ENCODE measurements around the gene OR1A1.
"Not testable (repeated sequence)": the region's sequence is repeated elsewhere in the genome, so short reads cannot be mapped to it uniquely, and the experiment has no call there.

Gene OR1A1

GRCh38 chr17:3221850-3222249 is 14.4 kb downstream of the OR1A1 start:
- H3K27me3 ChIP-seq (ENCODE audit: insufficient read depth, low read length, poor library complexity): no peaks in the 10 kb centered on the region
- H4K20me1 ChIP-seq (ENCODE audit: insufficient read depth, low read length): no peaks in the 10 kb centered on the region
- H3K36me3 ChIP-seq (ENCODE audit: insufficient read depth, low read length): no peaks in the 10 kb centered on the region
- H3K9me3 ChIP-seq (ENCODE audit: insufficient read depth, low read length, severe bottlenecking): no peaks in the 10 kb centered on the region
- no peak overlapping the region for H3K9ac ChIP-seq (ENCODE audit: low read depth, low read length)
- H3K4me2 ChIP-seq (ENCODE audit: insufficient read depth, low read length): no peak overlapping the region
- H2AFZ ChIP-seq (ENCODE audit: low read depth, low read length): no peak overlapping the region
- ATAC-seq (ENCODE audit: insufficient read depth, low read depth) (no peak), DNase-seq (no peak)
- H3K27ac ChIP-seq (ENCODE audit: low read length): no peak overlapping the region
- no peaks in the 10 kb centered on the region for H3K4me1 ChIP-seq (ENCODE audit: insufficient read depth, low read length)
- TF ChIP-seq CTCF (IDR thresholded peaks at IDR 0.05; ENCODE audit: borderline replicate concordance, extremely low read depth, low read length, poor library complexity, severe bottlenecking) (no peak), EZH2 (IDR thresholded peaks at IDR 0.05; ENCODE audit: borderline replicate concordance, low read depth, low read length, severe bottlenecking) (no peak)
- no peaks in the 10 kb centered on the region for H3K79me2 ChIP-seq (ENCODE audit: insufficient read depth, low read length)
- H3K4me3 ChIP-seq (ENCODE audit: low read depth in 1 of 2, low read length in 2 of 2): no peak overlapping the region

GRCh38 chr17:3222505-3222904 is 15.0 kb downstream of the OR1A1 start:
- no peak overlapping the region for H3K4me2 ChIP-seq (ENCODE audit: insufficient read depth, low read length)
- DNase-seq: no peak

GRCh38 chr17:3224721-3225352 is 17.4 kb downstream of the OR1A1 start:
- DNase-seq; H2AFZ ChIP-seq (ENCODE audit: low read depth, low read length); H3K4me1 ChIP-seq (ENCODE audit: insufficient read depth, low read length); H4K20me1 ChIP-seq (ENCODE audit: insufficient read depth, low read length); H3K9ac ChIP-seq (ENCODE audit: low read depth, low read length); H3K9me3 ChIP-seq (ENCODE audit: insufficient read depth, low read length, severe bottlenecking); H3K79me2 ChIP-seq (ENCODE audit: insufficient read depth, low read length); H3K4me3 ChIP-seq (ENCODE audit: low read depth in 1 of 2, low read length in 2 of 2); ATAC-seq (ENCODE audit: insufficient read depth, low read depth); H3K27ac ChIP-seq (ENCODE audit: low read length); H3K4me2 ChIP-seq (ENCODE audit: insufficient read depth, low read length); H3K27me3 ChIP-seq (ENCODE audit: insufficient read depth, low read length, poor library complexity); H3K36me3 ChIP-seq (ENCODE audit: insufficient read depth, low read length): not testable (repeated sequence)

More at GRCh38 chr17:3222505-3222904, 15.0 kb downstream of the OR1A1 start:
- Histone ChIP-seq H3K27ac (ENCODE audit: low read length) (no peak overlapping the region), H2AFZ (ENCODE audit: low read depth, low read length) (no peak overlapping the region), H3K9me3 (ENCODE audit: insufficient read depth, low read length, severe bottlenecking) (no peaks in the 10 kb centered on the region), H3K9ac (ENCODE audit: low read depth, low read length) (no peak overlapping the region), H3K4me3 (ENCODE audit: low read depth in 1 of 2, low read length in 2 of 2) (no peak overlapping the region), H3K36me3 (ENCODE audit: insufficient read depth, low read length) (no peaks in the 10 kb centered on the region), H4K20me1 (ENCODE audit: insufficient read depth, low read length) (no peaks in the 10 kb centered on the region), H3K79me2 (ENCODE audit: insufficient read depth, low read length) (no peaks in the 10 kb centered on the region), H3K4me1 (ENCODE audit: insufficient read depth, low read length) (no peaks in the 10 kb centered on the region), H3K27me3 (ENCODE audit: insufficient read depth, low read length, poor library complexity) (no peaks in the 10 kb centered on the region)
- no peak for TF ChIP-seq CTCF (IDR thresholded peaks at IDR 0.05; ENCODE audit: borderline replicate concordance, extremely low read depth, low read length, poor library complexity, severe bottlenecking)
- no peak for TF ChIP-seq EZH2 (IDR thresholded peaks at IDR 0.05; ENCODE audit: borderline replicate concordance, low read depth, low read length, severe bottlenecking)
- ATAC-seq (ENCODE audit: insufficient read depth, low read depth): no peak

- H3K4me2 ChIP-seq (ENCODE audit: insufficient read depth, low read length); H3K27ac ChIP-seq (ENCODE audit: low read length); H3K9ac ChIP-seq (ENCODE audit: low read depth, low read length); DNase-seq; H3K27me3 ChIP-seq (ENCODE audit: insufficient read depth, low read length, poor library complexity); H4K20me1 ChIP-seq (ENCODE audit: insufficient read depth, low read length); H2AFZ ChIP-seq (ENCODE audit: low read depth, low read length); H3K4me1 ChIP-seq (ENCODE audit: insufficient read depth, low read length); H3K79me2 ChIP-seq (ENCODE audit: insufficient read depth, low read length); H3K9me3 ChIP-seq (ENCODE audit: insufficient read depth, low read length, severe bottlenecking); ATAC-seq (ENCODE audit: insufficient read depth, low read depth); H3K4me3 ChIP-seq (ENCODE audit: low read depth in 1 of 2, low read length in 2 of 2); H3K36me3 ChIP-seq (ENCODE audit: insufficient read depth, low read length): not testable (repeated sequence)
Measured at GRCh38 chr17:3232300-3232699, 24.8 kb downstream of the OR1A1 start.

- not testable (repeated sequence) for H3K9ac ChIP-seq (ENCODE audit: low read depth, low read length); H3K79me2 ChIP-seq (ENCODE audit: insufficient read depth, low read length); H3K4me2 ChIP-seq (ENCODE audit: insufficient read depth, low read length); ATAC-seq (ENCODE audit: insufficient read depth, low read depth); H3K9me3 ChIP-seq (ENCODE audit: insufficient read depth, low read length, severe bottlenecking); H3K4me1 ChIP-seq (ENCODE audit: insufficient read depth, low read length); H4K20me1 ChIP-seq (ENCODE audit: insufficient read depth, low read length); DNase-seq; H2AFZ ChIP-seq (ENCODE audit: low read depth, low read length); H3K36me3 ChIP-seq (ENCODE audit: insufficient read depth, low read length); H3K27ac ChIP-seq (ENCODE audit: low read length); H3K27me3 ChIP-seq (ENCODE audit: insufficient read depth, low read length, poor library complexity); H3K4me3 ChIP-seq (ENCODE audit: low read depth in 1 of 2, low read length in 2 of 2)
Measured at GRCh38 chr17:3238685-3239084, 31.2 kb downstream of the OR1A1 start.

- not testable (repeated sequence) for H3K36me3 ChIP-seq (ENCODE audit: insufficient read depth, low read length); H3K4me2 ChIP-seq (ENCODE audit: insufficient read depth, low read length); H3K9me3 ChIP-seq (ENCODE audit: insufficient read depth, low read length, severe bottlenecking); H4K20me1 ChIP-seq (ENCODE audit: insufficient read depth, low read length); ATAC-seq (ENCODE audit: insufficient read depth, low read depth); DNase-seq; H3K27me3 ChIP-seq (ENCODE audit: insufficient read depth, low read length, poor library complexity); H2AFZ ChIP-seq (ENCODE audit: low read depth, low read length); H3K4me1 ChIP-seq (ENCODE audit: insufficient read depth, low read length); H3K4me3 ChIP-seq (ENCODE audit: low read depth in 1 of 2, low read length in 2 of 2); H3K9ac ChIP-seq (ENCODE audit: low read depth, low read length); H3K79me2 ChIP-seq (ENCODE audit: insufficient read depth, low read length); H3K27ac ChIP-seq (ENCODE audit: low read length)
Measured at GRCh38 chr17:3241044-3241443, 33.6 kb downstream of the OR1A1 start.

GRCh38 chr17:3244841-3245240 is 37.4 kb downstream of the OR1A1 start:
- H3K27ac ChIP-seq (ENCODE audit: low read length): not testable (repeated sequence)

More at GRCh38 chr17:3244841-3245240, 37.4 kb downstream of the OR1A1 start:
- not testable (repeated sequence) for H3K9ac ChIP-seq (ENCODE audit: low read depth, low read length); H3K4me1 ChIP-seq (ENCODE audit: insufficient read depth, low read length); H3K36me3 ChIP-seq (ENCODE audit: insufficient read depth, low read length); H3K27me3 ChIP-seq (ENCODE audit: insufficient read depth, low read length, poor library complexity); ATAC-seq (ENCODE audit: insufficient read depth, low read depth); H4K20me1 ChIP-seq (ENCODE audit: insufficient read depth, low read length); H3K4me2 ChIP-seq (ENCODE audit: insufficient read depth, low read length); H3K79me2 ChIP-seq (ENCODE audit: insufficient read depth, low read length); H2AFZ ChIP-seq (ENCODE audit: low read depth, low read length); H3K4me3 ChIP-seq (ENCODE audit: low read depth in 1 of 2, low read length in 2 of 2); DNase-seq; H3K9me3 ChIP-seq (ENCODE audit: insufficient read depth, low read length, severe bottlenecking)
